Neural progenitor cell (in vitro differentiated cells): ENCODE measurements around the gene C9orf50. TPM values are rescaled to one million over a fixed set of nuclear protein-coding genes. Genes with fewer than 3 reads are reported as not detected.

Experiments used
- DNase-seq: peaks from one replicate; pipeline ENCODE4 v3.0.0-alpha.2; 2016; ENCODE audit warnings: low spot score
- H2AFZ ChIP-seq: fragments of 200-600 bp; sonication (generic); replicated peaks from 2 replicates; pipeline ENCODE4 v1.6.1; 2016; ENCODE audit warnings: antibody characterized with exemption
- H3F3A ChIP-seq: fragments of 200-600 bp; sonication (generic); 2 replicates; pipeline ENCODE4 v1.6.1; 2016; ENCODE audit warnings: antibody characterized with exemption, low read depth
- H3K27ac ChIP-seq: fragments of 200-600 bp; sonication (generic); 2 replicates; pipeline ENCODE4 v1.5.1; 2016; ENCODE audit warnings: mild to moderate bottlenecking
- H3K27me3 ChIP-seq: fragments of 200-600 bp; sonication (generic); 2 replicates; pipeline ENCODE4 v1.6.1; 2016; ENCODE audit warnings: mild to moderate bottlenecking, moderate library complexity
- H3K36me3 ChIP-seq: fragments of 200-600 bp; sonication (generic); 2 replicates; pipeline ENCODE4 v1.5.1; 2016
- H3K4me1 ChIP-seq: fragments of 200-600 bp; sonication (generic); 2 replicates; pipeline ENCODE4 v1.6.1; 2016; ENCODE audit warnings: mixed run types
- H3K4me2 ChIP-seq: fragments of 200-600 bp; sonication (generic); 2 replicates; pipeline ENCODE4 v1.6.1; 2016
- H3K4me3 ChIP-seq: fragments of 200-600 bp; sonication (generic); 2 replicates; pipeline ENCODE4 v1.5.1; 2016
- H3K79me2 ChIP-seq: fragments of 200-600 bp; sonication (generic); 2 replicates; pipeline ENCODE4 v1.6.1; 2016; ENCODE audit warnings: low read depth
- H3K9ac ChIP-seq: fragments of 200-600 bp; sonication (generic); 2 replicates; pipeline ENCODE4 v1.6.1; 2016
- H3K9me3 ChIP-seq: fragments of 200-600 bp; sonication (generic); 2 replicates; pipeline ENCODE4 v1.5.1; 2016; ENCODE audit warnings: low read depth
- H4K20me1 ChIP-seq: fragments of 200-600 bp; sonication (generic); 2 replicates; pipeline ENCODE4 v1.6.1; 2016; ENCODE audit warnings: low read depth
- H3K27ac Mint-ChIP-seq: 3 replicates; pipeline ENCODE4 v1.8.0; 2021; ENCODE audit warnings: mixed read lengths
- H3K27me3 Mint-ChIP-seq: 2 replicates; pipeline ENCODE4 v1.8.0; 2022; ENCODE audit warnings: low read depth, mild to moderate bottlenecking, inconsistent platforms, moderate library complexity, mixed read lengths; ENCODE audit not compliant: insufficient read depth
- H3K36me3 Mint-ChIP-seq: 3 replicates; pipeline ENCODE4 v1.8.0; 2021; ENCODE audit warnings: mixed read lengths
- H3K4me1 Mint-ChIP-seq: 3 replicates; pipeline ENCODE4 v1.8.0; 2021; ENCODE audit warnings: mixed read lengths
- H3K4me3 Mint-ChIP-seq: 3 replicates; pipeline ENCODE4 v1.8.0; 2021; ENCODE audit warnings: mild to moderate bottlenecking, moderate library complexity, mixed read lengths
- H3K9me3 Mint-ChIP-seq: 3 replicates; pipeline ENCODE4 v1.8.0; 2020; ENCODE audit warnings: mixed read lengths
- CTCF ChIP-seq: fragments of 200-600 bp; sonication (generic); IDR thresholded peaks from 2 replicates; pipeline ENCODE4 v1.5.1; 2017; ENCODE audit warnings: antibody characterized with exemption, mild to moderate bottlenecking
- EZH2 ChIP-seq: fragments of 200-600 bp; sonication (generic); IDR thresholded peaks from 2 replicates; pipeline ENCODE4 v1.6.1; 2017; ENCODE audit warnings: antibody characterized with exemption, mild to moderate bottlenecking, moderate library complexity
- EZH2phosphoT487 ChIP-seq: fragments of 200-600 bp; sonication (generic); IDR thresholded peaks from 2 replicates; pipeline ENCODE4 v1.6.1; 2017; ENCODE audit warnings: antibody characterized with exemption
- total RNA-seq: library from RNA; depleted of rRNA; stranded (reverse); fragments of >200 nt; gene quantifications from 2 replicates; pipeline ENCODE4 v1.2.3, GENCODE V29; 2015; ENCODE audit warnings: low replicate concordance

The C9orf50 gene
- total RNA-seq, 1 donor from 2014 or later, result not detected

GRCh38 chr9:129619787-129620668, 873 bp downstream of the C9orf50 start:
- Histone ChIP-seq H3K9ac (no peak overlapping the region), H3K4me3 (peak overlapping the region; percentile 51), H3K79me2 (no peaks in the 10 kb centered on the region), H3K36me3 (no peaks in the 10 kb centered on the region), H3K27me3 (peaks cover 44% of the 10 kb centered on the region), H3K4me2 (peak overlapping the region; percentile 79), H3K4me1 (peaks cover 8% of the 10 kb centered on the region), H3K27ac (no peak overlapping the region), H3F3A (peaks cover 17% of the 10 kb centered on the region), H2AFZ (peak overlapping the region; percentile 66), H4K20me1 (no peaks in the 10 kb centered on the region), H3K9me3 (no peaks in the 10 kb centered on the region)
- peak; percentile 20 for TF ChIP-seq EZH2phosphoT487
- TF ChIP-seq CTCF, result peak; percentile 48
- TF ChIP-seq EZH2, result peak; percentile 64
- Mint-ChIP-seq H3K4me3 (peak overlapping the region; percentile 67), H3K4me1 (peaks cover 25% of the 10 kb centered on the region), H3K36me3 (no peaks in the 10 kb centered on the region), H3K27ac (no peak overlapping the region), H3K27me3 (peaks cover 22% of the 10 kb centered on the region), H3K9me3 (peaks cover 2% of the 10 kb centered on the region)
- DNase-seq, result peak; percentile 72

GRCh38 chr9:129617167-129617566, 3.7 kb downstream of the C9orf50 start:
- Mint-ChIP-seq H3K4me1 (peaks cover 30% of the 10 kb centered on the region), H3K36me3 (no peaks in the 10 kb centered on the region), H3K27me3 (peaks cover 18% of the 10 kb centered on the region), H3K4me3 (no peak overlapping the region), H3K27ac (peak overlapping the region; percentile 34), H3K9me3 (peaks cover 2% of the 10 kb centered on the region)
- peaks cover 17% of the 10 kb centered on the region for H3F3A ChIP-seq
- H4K20me1 ChIP-seq, result no peaks in the 10 kb centered on the region
- H3K4me3 ChIP-seq, result no peak overlapping the region
- no peaks in the 10 kb centered on the region for H3K9me3 ChIP-seq
- H3K36me3 ChIP-seq, result no peaks in the 10 kb centered on the region
- no peak overlapping the region for H2AFZ ChIP-seq
- H3K79me2 ChIP-seq, result no peaks in the 10 kb centered on the region
- no peak overlapping the region for H3K27ac ChIP-seq
- no peak overlapping the region for H3K4me2 ChIP-seq
- no peak overlapping the region for H3K9ac ChIP-seq
- DNase-seq, result peak; percentile 55
- peak; percentile 63 for TF ChIP-seq CTCF
- TF ChIP-seq EZH2phosphoT487, result no peak
- TF ChIP-seq EZH2, result no peak
- peaks cover 19% of the 10 kb centered on the region for H3K4me1 ChIP-seq
- peaks cover 44% of the 10 kb centered on the region for H3K27me3 ChIP-seq

- Histone ChIP-seq H3K4me2 (no peak overlapping the region), H4K20me1 (no peaks in the 10 kb centered on the region), H3K27me3 (peaks cover 30% of the 10 kb centered on the region), H3K36me3 (no peaks in the 10 kb centered on the region), H2AFZ (no peak overlapping the region), H3F3A (peaks cover 17% of the 10 kb centered on the region), H3K27ac (no peak overlapping the region), H3K9ac (no peak overlapping the region), H3K4me3 (no peak overlapping the region), H3K4me1 (peaks cover 14% of the 10 kb centered on the region), H3K79me2 (no peaks in the 10 kb centered on the region), H3K9me3 (no peaks in the 10 kb centered on the region)
- Mint-ChIP-seq H3K4me1 (peaks cover 29% of the 10 kb centered on the region), H3K27ac (no peak overlapping the region), H3K9me3 (peaks cover 2% of the 10 kb centered on the region), H3K27me3 (peaks cover 14% of the 10 kb centered on the region), H3K4me3 (no peak overlapping the region), H3K36me3 (no peaks in the 10 kb centered on the region)
- DNase-seq, result no peak
- TF ChIP-seq CTCF, result no peak
- TF ChIP-seq EZH2phosphoT487, result no peak
- no peak for TF ChIP-seq EZH2
Measured at GRCh38 chr9:129615407-129616285, 5.3 kb downstream of the C9orf50 start.
